Ishikawa (cell line): ENCODE results near the gene CFAP46.

Source experiments
- CEBPB ChIP-seq: IDR thresholded peaks from 2 replicates; pipeline ENCODE4 v1.6.1; 2012
- EGR1 ChIP-seq: IDR thresholded peaks from 2 replicates; pipeline ENCODE4 v1.6.1; 2012
- EP300 ChIP-seq: IDR thresholded peaks from 2 replicates; pipeline ENCODE4 v1.6.1; 2012; ENCODE audit warnings: borderline replicate concordance
- MAX ChIP-seq: IDR thresholded peaks from 2 replicates; pipeline ENCODE4 v1.6.1; 2012
- REST ChIP-seq: IDR thresholded peaks from 2 replicates; pipeline ENCODE4 v1.6.1; 2012; ENCODE audit warnings: low read depth, mild to moderate bottlenecking
- TAF1 ChIP-seq: IDR thresholded peaks from 2 replicates; pipeline ENCODE4 v1.6.1; 2012; ENCODE audit warnings: low read depth, mild to moderate bottlenecking
- TCF12 ChIP-seq: IDR thresholded peaks from 2 replicates; pipeline ENCODE4 v1.6.1; 2012; ENCODE audit warnings: low read depth
- TEAD4 ChIP-seq: IDR thresholded peaks from 2 replicates; pipeline ENCODE4 v1.6.1; 2012
- USF1 ChIP-seq: IDR thresholded peaks from 2 replicates; pipeline ENCODE4 v1.6.1; 2012
- YY1 ChIP-seq: IDR thresholded peaks from 2 replicates; pipeline ENCODE4 v1.6.1; 2012; ENCODE audit warnings: low read depth

- TF ChIP-seq REST (no peak), EP300 (no peak), TAF1 (no peak), EGR1 (no peak), MAX (no peak), YY1 (no peak), TCF12 (no peak), CEBPB (no peak), USF1 (no peak), TEAD4 (no peak)
Observed at GRCh38 chr10:132787495-132788179, 154.7 kb downstream of the CFAP46 start.
